NCI-H1105 treated with DMSO at 0.1 percent for 48 hours (cell line): ENCODE data around the gene USP47.
A peak's percentile ranks its signal among the peaks of the same experiment; 100 is the strongest.

ENCODE experiments used
- DNase-seq: peaks from one replicate; lab custom pipeline; 2025; lab: John Stamatoyannopoulos, UW

The USP47 gene

DNA sequence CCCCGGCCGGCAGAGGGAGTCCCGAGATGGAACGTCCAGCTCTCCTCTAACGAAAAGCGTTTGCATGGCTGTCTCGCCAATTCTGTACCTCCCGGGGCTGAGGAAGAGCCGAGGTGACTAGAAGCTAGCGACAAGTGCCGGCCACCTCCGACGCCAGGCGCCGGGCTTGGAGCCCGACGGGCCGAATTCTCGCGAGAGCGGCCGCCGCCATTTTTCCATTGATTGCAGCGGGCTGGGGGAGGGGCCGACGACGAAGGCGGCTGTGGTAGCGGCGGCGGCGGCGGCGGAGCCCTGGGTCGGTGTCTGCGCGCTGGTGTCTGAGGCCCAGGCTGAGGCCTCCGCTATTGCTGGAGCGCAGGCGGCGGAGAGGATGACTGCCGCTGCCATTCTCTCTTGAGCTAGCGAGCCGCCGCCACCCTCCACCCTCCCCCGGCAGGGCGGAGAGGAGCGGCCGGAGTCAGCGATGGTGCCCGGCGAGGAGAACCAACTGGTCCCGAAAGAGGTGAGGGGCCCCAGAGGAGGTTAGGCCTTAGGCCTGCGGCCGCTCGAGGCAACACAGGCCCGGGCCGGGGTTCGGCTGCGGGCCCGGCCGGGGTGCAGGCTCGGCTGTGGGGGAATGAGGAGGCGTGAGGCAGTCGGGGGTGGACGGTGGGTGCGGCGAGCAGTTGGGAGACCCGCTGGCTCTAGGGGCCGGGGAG is at the start of gene USP47:
TSS of gene USP47 (plus strand) at position 250 of the 698 bp plus-strand sequence. CDS start at position 464, 214 bp downstream.
- peak; percentile 87 for DNase-seq

DNA sequence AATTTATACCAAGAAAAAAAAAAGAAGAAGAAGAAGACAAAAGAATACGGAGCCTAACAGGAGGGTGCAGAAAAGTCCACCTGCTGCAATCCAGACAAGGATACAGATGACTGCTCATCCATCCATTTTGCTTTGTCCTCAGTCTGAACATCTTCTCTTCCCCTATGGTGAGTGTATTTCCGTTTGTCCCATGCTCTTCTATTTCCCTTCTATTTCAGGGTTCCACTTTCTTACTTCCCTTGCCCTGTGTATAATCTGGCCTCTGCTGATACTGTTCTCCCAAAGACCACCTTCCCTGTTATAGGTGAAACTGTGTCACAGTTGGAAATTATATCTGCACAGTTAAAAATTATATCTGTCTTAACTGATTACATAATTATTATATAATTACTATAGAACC is 48.7 kb upstream of the USP47 start:
- no peak for DNase-seq

DNA sequence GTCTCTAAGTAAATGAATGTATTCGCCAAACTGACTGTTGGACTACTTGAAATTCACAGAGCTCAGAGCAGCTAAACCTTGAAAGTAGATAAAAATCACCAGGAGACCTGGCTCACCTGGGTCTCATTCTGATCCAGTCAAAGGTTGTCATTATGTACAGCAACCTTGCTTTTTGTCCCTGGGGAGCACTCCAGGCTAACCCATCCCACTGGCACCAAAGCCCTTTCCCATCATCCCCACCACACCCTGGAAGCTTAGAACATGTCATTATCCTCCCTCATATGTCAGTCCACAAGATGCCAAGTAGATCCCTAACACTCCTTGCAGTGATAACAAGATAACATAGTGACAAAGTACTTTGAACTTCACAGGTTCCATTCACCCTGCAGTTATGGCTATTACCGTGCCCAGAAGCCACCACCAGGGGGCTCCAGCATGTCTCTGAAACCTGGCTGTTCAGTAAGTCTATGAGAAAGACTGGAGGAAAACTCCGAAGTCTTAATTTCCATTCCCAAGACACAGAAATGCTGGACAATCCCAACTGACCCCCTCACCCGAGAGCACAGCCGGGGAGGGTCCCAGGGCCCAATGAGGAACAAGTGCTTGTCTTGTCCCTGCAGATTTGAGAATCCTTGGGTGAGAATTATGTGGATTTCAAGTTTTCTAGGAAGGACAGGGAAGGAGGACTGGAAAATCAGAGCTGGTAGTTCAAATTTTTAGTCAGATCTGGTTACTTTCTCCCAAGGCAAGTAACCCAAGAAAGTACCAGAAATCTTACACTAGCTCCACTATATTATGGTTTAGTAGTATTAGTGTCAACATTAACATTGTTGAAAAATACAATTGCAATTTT is 43.0 kb upstream of the USP47 start:
- no peak for DNase-seq

DNA sequence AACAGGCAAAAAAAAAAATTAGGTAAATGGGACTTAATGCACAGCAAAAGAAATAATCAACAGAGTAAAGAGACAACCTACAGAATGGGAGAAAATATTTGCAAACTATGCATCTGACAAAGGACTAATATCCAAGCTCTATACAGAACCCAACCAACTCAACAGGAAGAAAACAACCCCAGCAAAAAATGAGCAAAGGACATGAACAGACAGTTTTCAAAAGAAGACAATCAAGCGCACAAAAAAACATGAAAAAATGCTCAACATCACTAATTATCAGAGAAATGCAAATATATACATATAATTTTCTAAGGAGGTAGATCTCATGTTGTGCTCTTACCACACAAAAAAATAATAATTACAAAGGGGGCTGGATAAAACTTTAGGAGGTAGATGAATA is 36.5 kb upstream of the USP47 start:
- no peak for DNase-seq

DNA sequence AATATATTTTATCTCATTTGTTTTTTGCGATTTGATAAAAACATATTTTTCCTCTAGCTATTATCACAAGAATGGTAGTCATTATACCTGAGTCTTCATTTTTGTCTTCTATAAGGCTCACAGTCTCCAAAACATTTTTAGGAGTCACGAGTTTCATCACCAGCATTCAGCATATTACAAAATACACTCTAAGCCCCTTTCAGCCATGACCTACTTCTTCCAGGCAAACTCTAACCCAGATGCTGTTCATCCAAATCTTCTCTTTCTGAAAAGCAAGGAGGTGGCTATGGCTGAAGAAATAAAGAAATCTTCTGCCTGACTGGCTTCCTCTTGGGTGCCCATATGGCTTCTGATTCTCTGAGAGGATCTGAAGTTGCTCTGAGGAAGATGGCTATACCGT is 35.7 kb upstream of the USP47 start:
- DNase-seq: no peak

DNA sequence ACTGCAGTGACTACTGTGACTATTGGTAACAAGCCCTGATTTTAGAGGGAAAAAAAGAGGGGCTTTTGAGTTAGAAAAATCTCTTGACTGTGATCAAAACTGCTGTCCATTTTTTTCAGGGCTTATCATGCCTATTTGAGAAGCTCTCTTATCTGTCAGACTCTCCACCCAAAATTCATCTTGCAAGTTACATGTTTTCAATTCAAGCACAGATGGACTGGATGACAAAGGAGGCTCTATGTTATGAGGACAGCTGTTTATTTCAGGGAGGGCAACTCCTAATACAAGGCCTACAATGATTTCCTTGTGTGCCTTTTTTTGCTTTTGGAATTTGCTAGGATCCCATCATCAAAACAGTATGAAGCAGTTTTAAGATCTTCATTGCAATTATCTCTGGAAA is 35.2 kb upstream of the USP47 start:
- no peak for DNase-seq

- DNase-seq: no peak
Measured at GRCh38 chr11:11807811-11808782, 33.7 kb upstream of the USP47 start.

GRCh38 chr11:11808992-11809615 is 32.7 kb upstream of the USP47 start:
- no peak for DNase-seq

GRCh38 chr11:11810764-11811726 is 30.7 kb upstream of the USP47 start:
- no peak for DNase-seq

DNA sequence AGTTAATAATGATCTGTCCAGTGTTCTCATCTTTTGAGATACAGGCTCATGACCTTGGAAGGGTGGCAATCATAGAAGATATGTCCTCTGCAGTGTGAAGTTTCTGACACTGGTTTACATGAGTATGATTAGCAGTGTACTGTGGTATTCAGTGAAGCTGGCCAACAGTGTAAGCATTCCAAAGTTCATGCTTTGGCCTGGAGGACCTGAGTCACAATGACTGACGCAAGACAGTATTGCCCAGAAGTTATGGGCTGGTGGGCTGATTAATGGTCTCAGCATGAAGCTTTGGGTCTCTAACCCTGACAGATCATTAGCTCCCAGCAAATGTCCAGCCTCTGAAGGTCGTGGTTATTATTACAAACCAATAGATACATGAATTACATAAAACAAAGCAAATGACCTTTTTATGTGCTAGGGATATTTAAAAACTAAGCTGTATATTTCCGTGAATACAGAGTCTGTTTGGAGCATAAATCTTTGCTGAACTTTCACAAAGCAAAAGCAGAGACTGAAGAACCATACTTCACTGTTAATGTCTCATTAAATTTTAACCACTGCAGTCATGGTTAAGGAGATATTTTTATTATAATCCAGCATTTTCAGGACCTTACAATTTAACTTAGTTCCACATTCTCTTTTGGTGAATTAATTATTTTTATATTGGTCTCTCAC is 28.3 kb upstream of the USP47 start:
- DNase-seq: no peak

- no peak for DNase-seq
Measured at GRCh38 chr11:11814614-11815452, 26.9 kb upstream of the USP47 start.

DNA sequence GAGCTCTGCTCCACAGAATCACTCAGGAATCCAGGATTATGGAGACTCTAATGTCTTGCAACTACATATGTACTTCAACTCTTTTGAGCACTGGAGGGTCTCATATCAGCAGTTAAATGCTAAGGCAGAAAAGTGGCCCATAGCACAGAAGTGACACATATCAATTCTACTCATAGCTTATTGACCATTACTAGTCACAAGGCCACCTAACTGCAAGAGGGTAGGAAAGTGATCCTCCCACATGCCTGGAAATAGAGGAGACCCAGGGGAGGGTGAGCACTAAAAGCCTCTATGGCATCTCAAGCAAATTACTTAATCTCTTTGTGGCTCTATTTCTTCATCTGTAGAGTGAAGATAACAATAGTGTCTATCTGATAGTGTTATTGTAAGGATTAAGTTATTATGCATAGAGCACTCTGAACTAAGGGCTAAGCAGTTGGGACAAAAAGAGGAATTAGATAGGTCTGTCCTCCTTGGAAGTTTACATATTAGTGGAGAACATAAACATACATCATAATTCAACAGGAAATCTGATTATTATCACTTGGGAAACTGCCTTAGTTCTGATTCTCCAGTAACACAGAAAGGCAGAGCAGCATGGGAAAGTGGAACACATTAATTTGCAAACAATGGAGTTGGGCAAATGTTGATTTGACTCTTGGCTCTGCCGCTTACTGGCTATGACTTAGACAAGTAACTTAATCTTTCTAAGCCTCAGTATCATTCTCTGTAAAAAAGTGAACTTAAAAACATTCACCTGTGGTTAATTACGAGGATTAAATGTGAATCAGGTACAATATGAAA is 25.1 kb upstream of the USP47 start:
- no peak for DNase-seq

DNA sequence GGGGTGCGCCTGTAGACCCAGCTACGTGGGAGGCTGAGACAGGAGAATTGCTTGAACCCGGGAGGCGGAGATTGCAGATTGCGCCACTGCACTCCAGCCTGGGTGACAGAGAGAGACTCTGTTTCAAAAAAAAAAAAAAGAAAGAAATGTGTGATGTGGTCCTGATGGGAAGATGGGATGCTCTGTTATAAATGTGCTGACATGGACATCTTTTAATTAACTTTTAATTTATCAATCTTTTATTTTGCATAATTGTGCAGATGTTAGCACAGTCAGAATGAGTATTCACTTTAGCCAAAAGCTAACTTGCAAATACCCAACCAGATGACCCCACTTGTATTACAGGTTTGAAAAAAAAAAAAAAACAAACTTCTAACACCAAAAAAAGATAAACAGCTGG is 23.8 kb upstream of the USP47 start:
- no peak for DNase-seq

GRCh38 chr11:11818529-11819121 is 23.1 kb upstream of the USP47 start:
- DNase-seq: no peak

GRCh38 chr11:11821899-11822298 is 19.9 kb upstream of the USP47 start:
- no peak for DNase-seq

DNA sequence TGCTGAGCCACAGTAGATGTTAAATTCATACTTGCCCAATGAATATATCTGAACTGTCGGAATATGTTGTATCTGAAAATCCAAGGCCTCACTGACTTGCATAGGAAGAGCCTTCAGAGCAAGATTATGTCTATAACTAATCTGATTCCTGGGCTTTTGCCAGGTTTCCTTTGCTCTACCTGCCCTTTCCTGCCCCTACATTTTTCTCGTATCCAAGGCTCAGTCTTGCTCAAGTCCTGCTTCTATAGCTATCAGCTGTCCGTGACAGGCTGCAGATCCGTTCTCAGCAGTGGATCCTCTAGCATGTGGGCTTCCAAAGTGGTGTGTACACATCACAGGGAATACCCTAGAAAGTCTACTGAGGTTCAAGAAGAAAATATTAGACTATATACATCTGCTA is 18.8 kb upstream of the USP47 start:
- no peak for DNase-seq

GRCh38 chr11:11826260-11826659 is 15.5 kb upstream of the USP47 start:
- DNase-seq: no peak

- no peak for DNase-seq
Measured at GRCh38 chr11:11827272-11827671, 14.5 kb upstream of the USP47 start.
